ENCODE measurements around the gene LRRK2.
"Not testable (repeated sequence)": the region's sequence is repeated elsewhere in the genome, so short reads cannot be mapped to it uniquely, and the experiment has no call there.

Gene LRRK2

DNA sequence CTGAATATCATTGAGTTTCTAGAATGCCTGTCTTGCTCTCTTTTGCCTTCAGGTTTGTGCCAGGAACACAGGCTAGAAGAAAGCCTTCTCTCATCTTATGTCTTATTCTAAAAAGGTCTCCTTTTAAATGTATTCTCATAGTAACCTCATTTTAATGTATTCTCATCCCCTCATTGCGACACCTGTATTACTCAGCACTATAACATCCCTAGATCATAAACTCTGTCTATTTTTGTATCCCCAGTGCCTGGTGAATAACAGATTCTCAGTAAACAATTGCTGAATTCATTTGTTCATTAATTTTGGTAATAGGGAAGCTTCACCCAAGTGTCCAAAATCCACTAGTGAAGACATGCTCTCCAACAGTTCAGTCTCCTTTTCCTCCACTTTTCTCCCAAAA, 8.8 kb upstream of the LRRK2 start:
- no peak for DNase-seq

DNA sequence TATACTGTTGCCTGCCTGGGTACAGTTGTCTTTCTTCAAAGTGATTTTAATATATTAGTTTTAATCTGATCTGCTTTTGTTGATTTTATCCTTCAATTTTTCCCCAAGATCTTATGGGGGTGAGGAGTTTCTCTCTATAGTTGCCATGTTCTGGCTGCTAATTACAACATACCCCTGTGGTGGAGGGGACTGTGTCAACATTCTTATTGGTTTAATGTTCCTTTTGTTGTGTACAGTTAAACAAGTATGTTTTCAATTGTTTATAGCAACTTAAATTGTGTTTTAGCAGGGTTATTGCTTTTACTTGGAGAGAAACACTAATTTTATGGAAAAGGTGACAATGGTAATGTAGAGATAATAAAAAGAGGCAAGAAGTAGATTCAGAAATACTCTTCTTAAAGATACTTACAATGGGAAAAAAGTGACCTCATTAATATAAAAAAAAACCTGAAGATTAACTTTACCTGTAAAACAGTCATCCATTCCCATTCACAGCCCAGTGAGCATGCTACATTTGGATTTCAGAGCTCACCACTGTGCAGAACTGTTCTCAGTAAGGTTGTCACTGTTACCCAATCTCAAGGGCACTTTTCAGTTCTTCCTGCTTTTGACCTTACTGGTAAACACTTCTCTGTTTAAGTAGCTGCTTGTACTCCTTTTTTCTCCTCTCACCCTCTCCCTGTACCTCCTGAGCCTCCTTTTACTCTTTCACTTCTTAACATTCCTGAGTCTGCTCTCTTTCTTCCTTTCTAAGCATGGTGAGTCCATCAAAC, 8.1 kb upstream of the LRRK2 start:
- no peak for DNase-seq

DNA sequence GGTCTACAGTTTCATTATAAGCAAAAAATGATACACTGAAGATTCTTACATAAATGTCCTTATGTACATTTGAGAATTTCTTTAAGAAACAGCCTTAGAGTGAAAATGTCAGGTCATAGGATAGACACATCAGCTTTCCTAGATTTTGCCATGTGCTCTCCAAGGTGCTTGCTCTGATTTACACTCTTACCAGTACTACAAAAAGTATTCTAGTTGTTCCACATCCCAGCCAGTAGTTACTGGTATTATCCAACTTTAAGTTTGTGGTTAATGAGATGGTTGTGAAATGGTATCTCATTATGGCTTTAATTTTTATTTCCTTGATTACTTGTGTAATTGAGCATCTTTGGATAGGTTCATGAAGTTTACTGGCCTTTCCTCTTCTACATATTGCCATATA, 5.0 kb upstream of the LRRK2 start:
- DNase-seq = no peak

DNA sequence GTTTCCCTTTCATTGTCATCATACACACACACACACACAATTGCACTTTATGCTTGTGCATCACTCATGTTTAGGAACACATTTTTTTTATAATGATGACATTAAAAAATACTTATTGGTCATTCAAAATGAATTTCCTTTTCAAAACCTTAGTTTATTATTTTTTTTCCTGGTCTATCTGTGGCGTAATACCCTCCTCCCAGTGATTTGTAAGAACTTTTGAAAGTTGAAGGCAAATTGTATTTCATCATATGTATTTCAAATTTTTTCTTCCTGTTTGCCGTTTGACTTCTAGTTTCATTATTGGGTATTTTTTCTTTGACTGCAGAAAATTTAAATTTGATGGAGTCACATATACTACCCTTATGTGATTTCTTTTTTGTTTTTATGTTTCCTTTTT, 2.5 kb upstream of the LRRK2 start:
- DNase-seq = no peak

DNA sequence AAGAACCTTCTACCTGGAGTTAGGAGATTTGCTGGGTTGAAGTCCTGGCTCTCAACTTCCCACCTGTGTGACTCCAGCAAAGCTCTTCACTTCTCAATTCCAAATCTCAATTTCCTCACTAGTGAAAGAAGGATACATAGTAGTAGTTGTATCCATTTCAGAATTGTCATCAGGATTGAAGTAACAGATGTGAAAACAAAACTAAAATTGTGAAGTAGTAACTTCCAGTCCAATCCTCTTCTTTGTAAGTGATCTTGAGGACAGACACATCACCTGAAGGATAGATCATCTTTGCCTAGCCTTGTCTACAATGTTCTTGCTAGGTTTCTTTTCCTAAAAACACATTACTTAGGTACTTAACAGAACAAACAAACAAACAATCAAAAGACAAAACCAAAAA, 1.2 kb upstream of the LRRK2 start:
- DNase-seq = no peak

DNA sequence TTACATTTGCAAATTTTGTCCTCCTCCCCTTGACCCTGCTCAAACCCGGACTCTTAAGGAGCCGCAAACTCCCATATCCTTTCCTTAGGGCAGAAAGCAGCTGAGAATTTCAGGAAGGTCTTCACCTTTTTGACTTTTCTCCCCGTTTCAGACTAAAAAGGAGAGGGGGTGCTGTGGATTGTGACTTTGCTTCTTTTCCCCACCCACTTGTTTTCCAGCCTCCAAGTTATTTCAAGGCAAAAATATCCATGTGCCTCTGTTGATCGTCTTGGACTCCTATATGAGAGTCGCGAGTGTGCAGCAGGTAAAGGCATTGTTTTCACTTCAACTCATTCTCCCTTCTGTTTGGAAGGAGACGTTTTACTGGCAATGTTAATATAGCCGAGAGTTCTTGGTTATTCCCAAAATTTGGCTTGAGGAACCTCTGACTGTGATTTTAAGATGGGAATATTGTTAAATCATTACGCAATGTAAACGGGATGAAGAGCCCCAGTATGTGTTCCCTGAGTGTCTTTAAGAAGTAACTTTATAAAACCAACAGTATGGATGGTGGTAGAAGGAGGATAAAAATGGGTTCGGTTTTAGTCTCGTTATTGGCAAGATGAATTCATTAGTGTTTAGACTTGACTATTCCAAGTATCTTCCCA, 663 bp downstream of the LRRK2 start:
- DNase-seq = no peak

DNA sequence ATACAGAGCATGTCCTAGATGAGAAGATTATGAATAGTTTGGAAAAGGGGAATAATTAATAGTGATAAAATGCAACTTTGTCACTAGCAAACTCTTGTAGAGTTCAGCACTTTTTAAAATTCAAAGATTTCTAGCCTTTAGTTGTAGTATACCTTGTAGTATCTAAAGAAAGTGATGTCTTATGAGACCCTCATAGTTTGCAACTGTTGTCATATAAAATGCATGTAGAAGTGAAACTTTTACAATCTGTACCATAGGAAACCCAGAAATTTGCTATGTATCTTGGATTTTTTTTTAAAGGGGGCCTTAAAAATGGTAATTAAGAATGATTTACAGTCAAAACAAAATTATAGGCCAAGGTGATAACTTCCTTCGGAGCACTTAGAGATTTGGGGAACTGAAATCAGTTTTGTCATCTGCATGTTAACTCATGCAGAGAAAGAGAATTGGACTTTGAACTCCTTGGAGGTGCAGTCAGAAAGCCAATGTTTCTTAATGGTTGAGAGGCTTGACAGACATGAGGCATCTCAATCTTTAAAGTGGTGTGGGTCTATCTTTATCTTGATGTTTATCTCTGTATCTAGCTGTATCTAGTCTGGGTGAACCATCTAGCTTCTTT, 1.3 kb downstream of the LRRK2 start:
- no peak for DNase-seq

DNA sequence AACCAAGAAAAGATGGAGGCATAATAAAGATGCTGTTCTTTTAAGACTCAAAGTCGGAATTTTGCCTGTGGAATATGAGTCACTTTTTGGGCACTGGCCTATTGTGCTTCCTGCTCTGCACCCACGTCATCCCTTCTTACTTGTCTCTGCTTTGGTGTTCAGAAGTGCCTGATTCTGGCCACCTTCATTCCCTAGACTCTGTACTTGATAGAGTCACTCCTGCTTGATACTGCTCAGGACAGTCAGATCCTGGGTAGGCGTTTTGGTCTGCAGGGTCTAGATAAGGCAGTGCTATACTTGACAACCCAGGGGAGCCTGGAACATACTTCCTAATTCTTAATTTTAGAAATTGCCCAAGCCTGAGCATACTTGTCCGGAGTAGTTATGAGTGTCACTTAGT, 1.9 kb downstream of the LRRK2 start:
- no peak for DNase-seq

DNA sequence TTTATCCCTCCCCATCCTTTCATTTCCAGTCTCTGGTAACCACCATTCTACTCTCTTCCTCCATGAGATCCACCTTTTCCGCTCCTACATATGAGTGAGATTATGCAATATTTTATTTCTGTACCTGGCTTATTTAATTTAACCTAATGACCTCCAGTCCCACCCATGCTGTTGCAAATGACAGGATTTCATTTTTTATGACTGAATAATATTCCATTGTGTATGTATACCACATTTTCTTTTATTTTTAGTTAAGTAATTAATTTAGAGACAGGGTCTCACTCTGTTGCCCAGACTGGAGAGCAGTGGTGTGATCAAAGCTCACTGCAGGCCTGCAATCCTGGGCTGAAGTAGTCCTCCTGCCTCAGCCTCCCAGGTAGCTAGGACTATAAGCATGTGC, 2.6 kb downstream of the LRRK2 start:
- DNase-seq = no peak

DNA sequence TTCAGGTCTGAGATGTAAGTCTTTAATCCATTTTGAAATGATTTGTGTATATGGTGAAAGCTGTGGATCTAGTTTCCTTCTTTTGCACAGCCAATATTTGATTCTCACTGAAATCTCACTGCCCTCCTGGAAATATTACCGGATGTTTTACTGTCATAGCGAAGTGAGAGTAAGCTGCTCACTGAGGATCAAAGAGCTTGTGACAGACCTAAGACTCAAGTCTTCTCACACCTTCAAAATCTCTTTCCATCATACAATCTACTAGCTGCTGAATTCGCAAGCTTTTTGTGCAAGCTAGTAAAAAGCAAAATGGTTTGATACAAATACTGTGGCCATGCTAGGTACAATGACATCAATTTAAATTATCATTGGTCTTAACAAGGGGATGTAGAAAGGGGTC, 3.9 kb downstream of the LRRK2 start:
- no peak for DNase-seq

DNA sequence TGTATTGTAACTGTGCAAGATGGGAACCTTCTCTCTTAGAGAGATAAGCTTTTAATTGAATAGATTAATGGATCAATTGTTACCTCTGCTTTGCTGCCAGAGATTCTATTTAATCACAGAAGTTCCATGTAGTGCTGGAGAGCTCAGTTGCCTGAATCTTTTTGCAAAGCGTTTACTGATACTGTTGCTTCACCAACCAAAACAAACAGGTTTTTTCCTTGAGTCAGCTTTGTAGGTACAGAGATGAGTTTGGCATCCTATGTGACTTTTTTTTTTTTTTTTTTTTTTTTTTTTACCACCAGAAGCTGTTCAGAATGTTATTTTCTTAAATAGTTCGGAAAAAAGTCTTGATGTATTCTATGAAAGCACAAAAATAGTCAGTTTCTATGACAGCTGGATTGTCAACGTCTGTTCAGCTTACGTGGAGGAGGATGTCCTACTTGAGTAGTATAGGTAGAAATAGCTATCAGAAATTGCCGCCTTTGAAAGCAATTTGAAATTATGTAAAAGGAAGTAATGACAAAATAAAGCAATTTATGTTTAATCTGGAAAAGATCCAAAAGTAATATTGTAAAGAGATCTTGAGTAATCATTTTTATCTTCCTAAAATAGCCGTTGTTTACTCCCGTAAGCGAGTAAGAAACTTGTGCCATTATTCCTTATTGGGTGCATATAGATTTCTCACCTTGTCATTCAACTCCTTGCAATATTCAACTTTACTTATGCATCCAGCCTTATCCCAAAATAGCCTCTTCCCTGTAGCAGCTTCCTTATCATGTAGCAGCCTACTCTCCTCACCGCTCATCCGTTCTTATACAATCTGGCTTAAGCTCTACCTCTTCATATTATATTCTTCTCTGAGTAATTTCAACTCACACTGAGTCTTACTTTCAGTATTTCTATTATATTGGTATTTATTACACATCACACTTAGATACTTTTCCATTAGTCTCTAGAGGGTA, 5.2 kb downstream of the LRRK2 start:
- no peak for DNase-seq

DNA sequence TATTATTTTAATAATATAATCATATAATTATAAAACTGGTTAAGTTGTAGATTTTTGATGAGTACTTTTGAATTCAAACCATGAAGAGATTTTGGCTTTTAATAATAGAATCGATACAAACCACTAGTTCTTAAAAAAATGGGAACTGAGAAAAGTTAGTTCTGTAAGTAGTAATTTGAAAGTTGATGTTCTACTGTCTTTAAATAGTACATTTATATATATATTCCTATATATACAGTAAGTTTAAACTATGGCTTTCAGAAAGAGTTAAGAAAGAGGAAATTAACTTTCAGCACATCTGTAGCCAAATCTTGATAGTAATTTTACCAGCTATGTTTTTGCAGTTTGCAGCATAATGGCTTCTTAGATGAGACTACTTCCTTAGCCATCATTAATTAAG, 7.8 kb downstream of the LRRK2 start:
- DNase-seq = no peak

DNA sequence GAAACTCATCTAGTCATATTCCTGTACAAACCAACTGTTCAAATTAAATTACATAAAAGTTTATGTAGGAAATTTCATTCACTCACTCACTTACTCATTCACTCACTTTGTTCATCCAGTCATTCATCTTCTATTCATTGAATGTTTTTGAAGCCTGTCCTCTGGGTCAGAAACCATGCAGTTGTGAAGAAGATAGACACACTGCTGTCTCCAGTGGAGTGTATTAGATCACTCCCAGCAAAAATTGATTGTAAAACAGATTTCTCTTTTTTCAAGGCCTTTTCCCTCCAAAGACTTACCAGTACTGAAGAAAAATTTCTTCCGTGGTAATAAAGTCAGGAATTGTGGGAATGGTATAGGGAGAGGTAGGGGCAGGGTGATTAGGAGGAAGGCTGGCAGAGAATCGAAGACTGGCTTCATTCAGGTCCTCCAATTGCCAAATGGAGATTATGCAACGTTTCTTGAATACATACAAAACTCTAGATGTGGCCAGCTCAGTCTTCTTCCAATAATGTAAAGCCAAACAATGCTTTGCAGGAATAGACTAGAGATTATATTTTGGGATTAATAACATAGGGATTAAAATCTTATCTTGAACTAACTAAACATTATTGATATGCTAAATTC, 9.1 kb downstream of the LRRK2 start:
- DNase-seq = no peak

DNA sequence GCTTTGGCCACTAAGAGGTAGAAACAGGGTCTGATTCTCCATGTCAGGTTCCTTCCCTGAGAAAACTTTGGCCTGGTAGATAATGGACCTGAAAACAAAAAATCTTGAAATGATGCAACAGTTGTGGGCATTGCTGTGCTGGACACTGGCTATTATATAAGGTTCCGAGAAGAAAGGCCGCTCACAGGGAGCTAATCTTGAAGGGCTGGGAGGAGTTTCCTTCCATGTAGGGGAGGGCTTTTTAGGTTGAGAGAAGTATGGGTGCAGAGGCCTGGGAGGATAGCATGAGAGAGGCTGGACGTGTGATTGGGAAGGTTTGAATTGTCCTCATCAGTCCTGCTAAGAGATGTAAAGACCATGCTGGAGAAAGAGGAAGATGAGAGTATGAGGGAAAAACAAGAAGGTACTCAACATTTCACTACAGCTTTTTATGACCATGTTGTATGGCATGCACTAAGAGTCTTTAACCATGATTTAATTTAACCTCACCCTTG, 11.6 kb downstream of the LRRK2 start:
- no peak for DNase-seq

DNA sequence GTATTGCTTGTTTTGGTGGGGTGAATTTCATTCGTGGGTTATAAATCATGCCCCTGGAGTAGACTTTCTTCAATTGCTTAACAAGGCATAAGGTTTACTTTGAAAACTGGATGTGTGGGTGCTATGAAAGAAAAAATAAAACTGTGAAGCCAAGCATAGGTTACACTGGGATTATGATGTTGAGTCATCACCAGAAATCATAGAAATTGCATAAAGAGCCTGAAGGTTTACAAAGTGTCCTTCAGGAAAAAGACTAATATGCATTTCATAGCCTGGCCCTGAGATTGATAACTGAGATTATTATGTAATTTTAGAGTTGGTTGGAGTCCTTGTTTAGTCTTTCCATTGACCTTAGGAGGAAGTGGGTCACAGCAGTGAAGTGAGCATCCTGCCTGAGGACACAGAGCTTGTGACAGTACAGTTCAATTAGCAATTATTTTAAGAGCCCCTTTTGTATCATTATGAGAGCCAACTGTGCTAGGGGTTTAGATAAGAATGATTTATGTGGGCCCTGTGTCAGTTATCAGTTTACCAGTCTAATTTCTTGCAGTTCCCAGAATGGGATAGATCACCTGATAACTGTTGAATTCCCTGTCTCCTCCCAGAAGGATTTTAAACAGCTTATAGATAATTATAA, 13.6 kb downstream of the LRRK2 start:
- DNase-seq = no peak

DNA sequence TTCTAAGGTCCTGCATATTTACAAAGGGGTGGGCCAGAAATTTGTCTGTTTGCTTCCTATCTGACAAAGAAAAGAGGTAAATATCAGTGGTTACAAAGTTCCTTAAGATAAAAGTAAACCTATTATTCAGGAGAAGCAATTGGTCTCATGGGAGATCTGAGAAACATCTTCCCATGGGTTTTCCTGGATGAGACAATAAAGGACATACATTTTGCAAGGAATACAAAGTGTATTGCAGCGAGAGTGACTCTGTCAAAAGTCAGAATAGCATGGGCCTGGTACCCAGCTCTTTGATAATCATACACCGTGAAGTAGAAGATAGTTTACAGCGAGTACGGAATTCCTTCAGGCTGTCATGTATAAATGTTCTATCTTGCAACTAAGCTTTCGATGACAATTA, 14.2 kb downstream of the LRRK2 start:
- no peak for DNase-seq

DNA sequence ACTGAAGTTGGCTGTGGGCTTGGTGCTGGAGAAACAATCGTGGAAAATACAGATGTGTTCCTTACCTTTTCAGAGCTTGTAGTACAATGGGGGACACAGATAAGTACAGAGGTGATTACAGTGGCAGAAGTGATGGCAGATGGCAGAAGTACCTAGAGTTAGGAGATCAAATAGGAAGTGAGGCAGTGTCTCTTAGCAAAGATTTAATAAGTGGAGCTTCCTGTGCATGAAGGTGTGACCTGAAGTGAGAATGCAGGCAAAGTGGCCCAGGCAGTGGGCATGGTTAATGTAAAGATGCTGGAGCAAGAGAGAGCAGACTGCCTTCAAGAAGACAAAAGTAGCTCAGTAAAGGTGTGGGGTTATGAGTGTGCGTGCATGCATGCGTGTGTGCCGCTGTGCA, 16.0 kb downstream of the LRRK2 start:
- no peak for DNase-seq

DNA sequence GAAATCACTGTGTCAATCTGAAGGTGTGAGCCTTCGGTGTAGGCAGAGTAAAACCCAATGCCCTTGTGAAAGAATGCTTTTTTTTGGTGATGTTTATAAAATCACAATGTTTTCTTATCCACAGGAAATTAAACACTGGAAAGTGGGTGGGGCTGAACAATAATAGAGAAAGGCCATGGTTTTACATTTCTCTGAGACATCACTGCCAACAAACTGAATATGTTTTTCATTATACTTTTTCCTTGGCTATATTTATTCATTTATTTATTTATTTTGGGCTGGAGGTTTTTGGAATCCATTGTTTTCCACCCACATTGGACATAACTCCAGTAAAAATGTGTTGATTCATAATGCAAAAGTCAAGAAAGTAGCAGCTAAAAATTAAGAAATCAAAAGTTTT, 16.9 kb downstream of the LRRK2 start:
- no peak for DNase-seq

DNA sequence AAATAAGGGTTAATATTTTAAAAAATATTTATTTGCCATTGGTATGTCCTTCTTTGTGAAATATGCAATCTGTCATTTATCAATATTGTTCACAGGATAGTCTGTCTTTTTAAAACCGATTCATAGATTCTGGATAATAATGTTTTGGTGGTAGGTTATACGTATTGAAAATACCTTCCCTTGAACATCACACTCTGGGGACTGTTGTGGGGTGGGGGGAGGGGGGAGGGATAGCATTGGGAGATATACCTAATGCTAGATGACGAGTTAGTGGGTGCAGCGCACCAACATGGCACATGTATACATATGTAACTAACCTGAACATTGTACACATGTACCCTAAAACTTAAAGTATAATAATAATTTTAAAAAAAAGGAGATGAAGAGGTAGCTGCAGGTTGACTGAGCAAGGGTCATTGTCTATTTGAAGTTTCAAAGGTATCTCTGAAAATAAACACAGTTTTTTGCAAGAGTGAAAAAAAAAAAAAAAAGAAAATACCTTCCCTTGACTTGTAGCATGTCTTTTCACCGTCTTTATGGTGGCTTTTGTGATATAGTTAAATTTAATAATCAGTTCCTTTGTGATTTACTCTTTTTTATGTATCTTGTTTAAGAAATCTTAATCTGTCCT, 19.8 kb downstream of the LRRK2 start:
- DNase-seq = not testable (repeated sequence)

DNA sequence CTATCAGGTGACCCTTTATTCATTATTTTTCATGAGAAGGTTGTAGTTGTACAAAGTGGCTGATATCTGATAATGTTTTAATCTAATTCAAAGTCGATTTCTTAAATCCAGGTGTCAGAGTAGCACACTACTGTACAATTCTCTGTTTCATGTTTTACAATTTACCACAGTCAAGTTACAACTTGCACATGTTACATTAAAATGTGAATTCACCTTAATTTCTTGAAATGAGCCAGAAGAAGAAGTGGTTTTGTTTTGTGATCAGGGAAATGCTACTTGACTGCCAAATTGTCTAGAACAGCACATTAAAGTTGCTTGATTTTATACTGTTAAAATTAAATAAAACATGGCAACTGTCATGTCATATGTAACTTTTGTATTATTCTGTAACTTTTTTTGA, 23.2 kb downstream of the LRRK2 start:
- DNase-seq = no peak

DNA sequence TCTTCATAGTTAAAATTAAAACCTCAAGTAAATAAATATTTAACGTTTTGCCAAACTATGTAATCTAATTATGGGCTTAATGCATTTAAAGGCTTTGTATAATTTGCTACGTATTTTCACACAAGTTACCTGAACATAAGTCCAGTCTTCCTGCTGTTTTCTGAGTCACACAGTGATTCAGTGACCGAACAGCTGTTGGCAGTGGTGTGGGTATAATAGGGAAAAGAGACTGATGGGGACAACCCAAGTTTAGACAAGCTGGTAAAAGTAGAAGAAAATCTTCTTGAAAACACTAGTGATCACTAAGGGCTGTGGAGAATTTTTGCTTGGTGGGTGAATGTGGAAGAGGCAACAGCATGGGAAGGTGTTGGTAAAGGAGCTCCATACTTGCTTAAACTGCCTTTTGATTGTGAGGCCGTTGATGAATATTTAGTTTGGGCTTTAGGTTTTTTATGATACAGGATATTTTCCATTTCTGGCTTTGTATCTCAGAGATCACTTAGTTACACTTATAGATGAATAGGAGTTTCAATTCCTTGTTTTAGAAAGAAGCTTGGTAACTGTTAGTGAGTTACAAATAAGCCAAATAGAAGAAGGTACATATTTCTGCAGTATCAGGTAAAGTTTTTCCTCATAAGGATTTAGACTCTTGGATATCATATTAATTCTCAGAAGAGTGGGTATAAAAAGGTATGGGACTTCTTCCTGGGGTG, 23.9 kb downstream of the LRRK2 start:
- DNase-seq = no peak
